Natural killer cell (primary cell): ENCODE results near the gene MAST4. TPM values are rescaled to one million over a fixed set of nuclear protein-coding genes. Genes with fewer than 3 reads are reported as not detected.
A peak's percentile ranks its signal among the peaks of the same experiment; 100 is the strongest.

Experiments used
- ATAC-seq, 3 donors: fragments of 150-1000 bp in 2 of 3; fragments of 200-7000 bp in 1 of 3; cut with Tn5 transposase; 1 replicate in 1 of 3; 2 replicates in 2 of 3; pipeline ENCODE4 v1.10.0; 2021; ENCODE audit warnings: mild to moderate bottlenecking in 2 of 3, moderate library complexity in 2 of 3
- DNase-seq, 2 donors: peaks; one replicate each; pipeline versions ENCODE4 v3.0.0 to v3.0.0-alpha.2; 2013 to 2021; ENCODE audit warnings: mixed read lengths in 1 of 2
- H3K27ac ChIP-seq: one replicate; pipeline ENCODE4 v1.5.1; 2013; ENCODE audit warnings: mild to moderate bottlenecking, low read length
- H3K27me3 ChIP-seq: one replicate; pipeline ENCODE4 v1.6.1; 2013; ENCODE audit warnings: low read length; ENCODE audit not compliant: control insufficient read depth, insufficient read depth
- H3K36me3 ChIP-seq: one replicate; pipeline ENCODE4 v1.6.1; 2013; ENCODE audit warnings: low read length; ENCODE audit not compliant: control insufficient read depth, insufficient read depth
- H3K4me1 ChIP-seq: one replicate; pipeline ENCODE4 v1.6.1; 2013; ENCODE audit warnings: low read length; ENCODE audit not compliant: control insufficient read depth, insufficient read depth
- H3K4me3 ChIP-seq: one replicate; pipeline ENCODE4 v1.5.1; 2013; ENCODE audit warnings: low read length
- H3K9me3 ChIP-seq: one replicate; pipeline ENCODE4 v1.6.1; 2013; ENCODE audit warnings: low read length; ENCODE audit not compliant: control insufficient read depth, insufficient read depth
- H3K27ac Mint-ChIP-seq, 2 donors: one replicate each; pipeline ENCODE4 v1.8.0; 2022; ENCODE audit warnings: mild to moderate bottlenecking in 2 of 2, mixed read lengths in 2 of 2, moderate library complexity in 1 of 2
- H3K27me3 Mint-ChIP-seq, 2 donors: one replicate each; pipeline ENCODE4 v1.8.0; 2022; ENCODE audit warnings: low read depth in 2 of 2, mixed read lengths in 2 of 2
- H3K36me3 Mint-ChIP-seq: one replicate; pipeline ENCODE4 v1.8.0; 2022; ENCODE audit warnings: mixed read lengths
- H3K4me1 Mint-ChIP-seq, 2 donors: one replicate each; pipeline ENCODE4 v1.8.0; 2022; ENCODE audit warnings: mixed read lengths in 2 of 2
- H3K4me3 Mint-ChIP-seq: one replicate; pipeline ENCODE4 v1.8.0; 2022; ENCODE audit warnings: mild to moderate bottlenecking, moderate library complexity, mixed read lengths
- H3K9me3 Mint-ChIP-seq, 2 donors: one replicate each; pipeline ENCODE4 v1.8.0; 2022; ENCODE audit warnings: mixed read lengths in 2 of 2
- WGBS: methylation state at CpG from one replicate; pipeline ENCODE4 v1.1.7; 2013; ENCODE audit warnings: missing lambda C conversion rate; ENCODE audit not compliant: insufficient coverage; 5-methylcytosine and 5-hydroxymethylcytosine counted together
- intact Hi-C: fragments of 100-400 bp; cut with micrococcal nuclease; formaldehyde crosslinking; loops from one replicate; pipeline ENCODE4 v1.14.2; 2022
- total RNA-seq, 4 donors: library from RNA; stranded (reverse); fragments of 120-200 nt in 1 of 4; gene quantifications; one replicate each; pipeline versions ENCODE4 v1.2.3 to v1.2.4, GENCODE V29; 2013 to 2022
- TF ChIP-seq, protein P1 (sequence below): fragments of 200-600 bp; IDR thresholded peaks from one replicate; pipeline ENCODE4 v1.8.0; 2022; ENCODE audit warnings: antibody characterized with exemption

Gene MAST4
- total RNA-seq, 3 donors from 2014 or later (not counting 1 experiment from before 2014, with no cell fraction given), result 6.5 to 14.1 (median 12.7) TPM

DNA sequence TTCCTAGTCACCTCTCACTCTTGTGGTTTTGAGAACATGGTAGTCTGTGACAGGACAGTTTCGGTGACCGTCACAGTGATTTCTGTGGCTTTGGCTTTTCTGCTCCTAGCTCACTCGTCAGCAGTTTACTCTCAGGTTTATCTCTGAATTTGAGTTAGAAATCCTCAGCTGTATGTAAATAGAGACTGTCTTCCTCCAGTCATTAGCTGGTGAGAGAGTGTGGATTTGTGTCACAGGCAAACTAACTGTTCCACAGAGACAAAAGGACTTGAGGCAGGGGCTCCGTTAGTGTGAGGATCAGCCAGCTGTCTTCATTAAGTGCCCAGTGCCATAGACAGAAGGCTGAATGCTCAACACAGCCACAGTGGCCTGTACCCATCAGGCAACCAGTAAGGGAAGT lies 469.0 kb downstream of the MAST4 start:
- H3K4me1 Mint-ChIP-seq, result peaks cover 0 to 10% of the 10 kb centered on the region in 2 donors
- Histone ChIP-seq H3K27ac (no peak overlapping the region), H3K4me3 (no peak overlapping the region), H3K36me3 (no peaks in the 10 kb centered on the region), H3K27me3 (no peaks in the 10 kb centered on the region), H3K9me3 (no peaks in the 10 kb centered on the region), H3K4me1 (no peaks in the 10 kb centered on the region)
- ATAC-seq (no peak), DNase-seq (no peak)
- WGBS, result 27% methylated on average over 4 of the region's 4 CpGs
- no peak overlapping the region for H3K4me3 Mint-ChIP-seq
- peak overlapping the region in 1 of 2 donors; percentile 54 for H3K27ac Mint-ChIP-seq
- H3K27me3 Mint-ChIP-seq, result no peaks in the 10 kb centered on the region
- TF ChIP-seq, protein P1, sequence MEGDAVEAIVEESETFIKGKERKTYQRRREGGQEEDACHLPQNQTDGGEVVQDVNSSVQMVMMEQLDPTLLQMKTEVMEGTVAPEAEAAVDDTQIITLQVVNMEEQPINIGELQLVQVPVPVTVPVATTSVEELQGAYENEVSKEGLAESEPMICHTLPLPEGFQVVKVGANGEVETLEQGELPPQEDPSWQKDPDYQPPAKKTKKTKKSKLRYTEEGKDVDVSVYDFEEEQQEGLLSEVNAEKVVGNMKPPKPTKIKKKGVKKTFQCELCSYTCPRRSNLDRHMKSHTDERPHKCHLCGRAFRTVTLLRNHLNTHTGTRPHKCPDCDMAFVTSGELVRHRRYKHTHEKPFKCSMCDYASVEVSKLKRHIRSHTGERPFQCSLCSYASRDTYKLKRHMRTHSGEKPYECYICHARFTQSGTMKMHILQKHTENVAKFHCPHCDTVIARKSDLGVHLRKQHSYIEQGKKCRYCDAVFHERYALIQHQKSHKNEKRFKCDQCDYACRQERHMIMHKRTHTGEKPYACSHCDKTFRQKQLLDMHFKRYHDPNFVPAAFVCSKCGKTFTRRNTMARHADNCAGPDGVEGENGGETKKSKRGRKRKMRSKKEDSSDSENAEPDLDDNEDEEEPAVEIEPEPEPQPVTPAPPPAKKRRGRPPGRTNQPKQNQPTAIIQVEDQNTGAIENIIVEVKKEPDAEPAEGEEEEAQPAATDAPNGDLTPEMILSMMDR, result no peak
- no peaks in the 10 kb centered on the region for H3K9me3 Mint-ChIP-seq
- H3K36me3 Mint-ChIP-seq, result no peaks in the 10 kb centered on the region
- intact Hi-C loops, result no loop called here

- Mint-ChIP-seq H3K4me3 (no peak overlapping the region), H3K36me3 (no peaks in the 10 kb centered on the region), H3K9me3 (no peaks in the 10 kb centered on the region), H3K27ac (peak overlapping the region in 1 of 2 donors; percentile 54), H3K27me3 (no peaks in the 10 kb centered on the region), H3K4me1 (peaks cover 0 to 10% of the 10 kb centered on the region in 2 donors)
- intact Hi-C loops, result no loop called here
- TF ChIP-seq, protein P1, result no peak
- Histone ChIP-seq H3K9me3 (no peaks in the 10 kb centered on the region), H3K36me3 (no peaks in the 10 kb centered on the region), H3K27me3 (no peaks in the 10 kb centered on the region), H3K27ac (no peak overlapping the region), H3K4me3 (no peak overlapping the region), H3K4me1 (no peaks in the 10 kb centered on the region)
- no peak for ATAC-seq
- WGBS, result 80% methylated on average over 1 of the region's 1 CpG
- no peak for DNase-seq
These were observed 469.5 kb downstream of the MAST4 start for GRCh38 chr5:67065696-67066095.

DNA sequence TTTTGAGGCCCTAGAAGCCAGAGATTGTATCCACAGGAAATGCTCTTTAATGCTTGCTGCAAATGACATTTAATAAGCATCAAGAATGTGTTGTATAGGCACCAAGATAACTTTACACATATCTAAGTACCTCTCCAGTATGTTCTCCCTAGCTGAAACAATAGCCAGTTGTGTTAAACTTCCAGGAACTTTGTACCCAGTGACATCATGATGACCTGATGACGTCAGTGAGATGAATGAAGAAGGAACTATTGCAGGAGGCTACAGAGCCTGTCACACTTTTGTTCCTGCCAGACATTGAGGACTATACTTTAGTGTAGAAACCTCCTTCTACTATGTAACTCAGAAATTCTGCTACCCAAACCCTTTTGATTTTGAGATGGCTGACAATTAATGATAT lies 470.6 kb downstream of the MAST4 start:
- 50% methylated on average over 1 of the region's 1 CpG for WGBS
- Mint-ChIP-seq H3K36me3 (no peaks in the 10 kb centered on the region), H3K27ac (no peak overlapping the region), H3K9me3 (no peaks in the 10 kb centered on the region), H3K27me3 (no peaks in the 10 kb centered on the region), H3K4me3 (no peak overlapping the region), H3K4me1 (peaks cover 0 to 10% of the 10 kb centered on the region in 2 donors)
- ATAC-seq, result no peak
- Histone ChIP-seq H3K27me3 (no peaks in the 10 kb centered on the region), H3K27ac (no peak overlapping the region), H3K4me3 (no peak overlapping the region), H3K36me3 (no peaks in the 10 kb centered on the region), H3K4me1 (no peaks in the 10 kb centered on the region), H3K9me3 (no peaks in the 10 kb centered on the region)
- TF ChIP-seq, protein P1, result no peak
- intact Hi-C loops, result no loop called here
- DNase-seq, result no peak

DNA sequence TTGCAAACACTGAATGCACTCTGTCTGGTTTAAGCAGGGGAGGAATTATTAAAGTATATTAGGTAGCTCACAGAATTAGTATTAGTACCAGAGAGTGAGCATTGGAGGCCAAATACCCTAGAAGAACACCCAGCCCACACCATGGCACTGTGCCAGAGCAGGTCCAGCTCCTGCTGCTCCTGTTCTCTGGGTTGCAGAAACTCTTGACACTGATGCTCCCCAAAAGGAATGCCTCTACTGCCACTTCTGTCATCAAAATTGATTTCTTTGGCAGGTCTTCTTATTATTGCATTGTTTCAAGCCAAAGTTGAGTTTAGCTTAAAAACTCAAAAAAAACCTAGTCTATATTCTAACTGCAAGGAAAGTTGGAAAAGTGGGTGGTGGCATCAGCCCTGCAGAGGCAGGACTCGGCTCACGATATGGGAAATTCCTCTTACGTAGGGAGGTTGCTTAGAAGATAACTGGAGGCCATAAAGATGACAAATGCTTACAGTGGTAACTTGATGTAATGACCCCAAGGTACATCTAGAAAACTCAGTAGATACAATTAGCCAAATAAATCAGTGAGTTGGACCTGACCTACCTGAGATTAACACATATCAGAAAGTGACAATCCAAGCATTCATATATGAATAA lies 477.0 kb downstream of the MAST4 start:
- H3K4me3 Mint-ChIP-seq, result no peak overlapping the region
- 100% methylated on average over 3 of the region's 3 CpGs for WGBS

More for the DNA sequence above, 477.0 kb downstream of the MAST4 start:
- Mint-ChIP-seq H3K36me3 (no peaks in the 10 kb centered on the region), H3K27me3 (no peaks in the 10 kb centered on the region), H3K4me1 (peaks cover 6 to 8% of the 10 kb centered on the region in 2 donors), H3K27ac (no peak overlapping the region), H3K9me3 (no peaks in the 10 kb centered on the region)
- no peak overlapping the region for H3K27ac ChIP-seq
- no peaks in the 10 kb centered on the region for H3K36me3 ChIP-seq
- intact Hi-C loops, result no loop called here
- ATAC-seq (no peak), DNase-seq (no peak)
- TF ChIP-seq, protein P1, result no peak
- H3K9me3 ChIP-seq, result no peaks in the 10 kb centered on the region
- H3K4me1 ChIP-seq, result no peaks in the 10 kb centered on the region
- H3K4me3 ChIP-seq, result no peak overlapping the region
- no peaks in the 10 kb centered on the region for H3K27me3 ChIP-seq
